GM12878 (cell line): ENCODE results near the gene COL28A1. TPM values are rescaled to one million over a fixed set of nuclear protein-coding genes. Genes with fewer than 3 reads are reported as not detected.

Experiments
- ATAC-seq: fragments of 200-7000 bp; cut with Tn5 transposase; 3 replicates; pipeline ENCODE4 v1.9.1; 2020; ENCODE audit warnings: mild to moderate bottlenecking, moderate library complexity
- BruUV-seq: library from RNA; stranded (reverse); fragments of 400-500 nt; replicated peaks from 2 replicates; lab custom pipeline; 2021; lab: Mats Ljungman, UMichigan
- CTCF ChIA-PET: fragments of 300-600 bp; sonication (Branson Sonifier 250); formaldehyde crosslinking; extraction: SDS; loops from one replicate; lab custom pipeline; 2021; ENCODE audit warnings: inconsistent platforms; lab: Yijun Ruan, JAX
- POLR2A ChIA-PET: fragments of 350-600 bp; formaldehyde crosslinking; extraction: SDS; loops from one replicate; lab custom pipeline; 2021; ENCODE audit warnings: inconsistent platforms; lab: Charles Lee
- RAD21 ChIA-PET: fragments of 300-600 bp; sonication (Branson Sonifier 250); formaldehyde crosslinking; loops from one replicate; lab custom pipeline; 2023; ENCODE audit warnings: antibody characterized with exemption; ENCODE audit not compliant: unreplicated experiment; lab: Charles Lee
- SMC1A ChIA-PET: fragments of 300-600 bp; sonication (Branson Sonifier 250); formaldehyde crosslinking; loops from one replicate; lab custom pipeline; 2023; ENCODE audit not compliant: unreplicated experiment, uncharacterized antibody; lab: Charles Lee
- DNase-seq: peaks from one replicate; pipeline ENCODE4 v3.0.0-alpha.2; 2011; ENCODE audit warnings: low read depth, low spot score
- FAIRE-seq: peaks from 3 replicates; lab custom pipeline; 2011; peaks lifted over from hg19 to GRCh38; lab: Jason Lieb, UNC
- H2AFZ ChIP-seq: 2 replicates; pipeline ENCODE4 v1.6.0; 2011; ENCODE audit warnings: low read depth, low read length, control low read depth; ENCODE audit not compliant: control insufficient read depth
- H3K27ac ChIP-seq: 2 replicates; pipeline ENCODE4 v1.5.1; 2011; ENCODE audit warnings: control low read depth; ENCODE audit not compliant: control insufficient read depth, insufficient read depth
- H3K27me3 ChIP-seq, 2 experiments: replicated peaks in 1 of 2; 2 replicates each; pipeline versions ENCODE4 v1.6.0 to v1.6.1; 2011; ENCODE audit warnings: low read length in 1 of 2; ENCODE audit not compliant: control insufficient read depth in 2 of 2, insufficient read depth in 2 of 2
- H3K36me3 ChIP-seq, 2 experiments: 2 replicates each; pipeline ENCODE4 v1.5.1; 2011; ENCODE audit warnings: low read length in 1 of 2; ENCODE audit not compliant: control insufficient read depth in 2 of 2, insufficient read depth in 2 of 2
- H3K4me1 ChIP-seq: 2 replicates; pipeline ENCODE4 v1.6.1; 2011; ENCODE audit warnings: mild to moderate bottlenecking, low read length, moderate library complexity, mixed read lengths; ENCODE audit not compliant: control insufficient read depth, insufficient read depth
- H3K4me2 ChIP-seq: 2 replicates; pipeline ENCODE4 v1.6.0; 2011; ENCODE audit warnings: control low read depth; ENCODE audit not compliant: control insufficient read depth, insufficient read depth
- H3K4me3 ChIP-seq: fragments of 200-600 bp; sonication (generic); 2 replicates; pipeline ENCODE4 v1.5.1; 2016
- H3K79me2 ChIP-seq: 2 replicates; pipeline ENCODE4 v1.6.0; 2011; ENCODE audit warnings: low read length; ENCODE audit not compliant: control insufficient read depth, insufficient read depth
- H3K9ac ChIP-seq: 2 replicates; pipeline ENCODE4 v1.8.0; 2011; ENCODE audit warnings: low read length, control low read depth, mixed read lengths; ENCODE audit not compliant: control insufficient read depth, insufficient read depth
- H3K9me3 ChIP-seq: replicated peaks from 3 replicates; pipeline ENCODE4 v1.5.1; 2011; ENCODE audit warnings: mild to moderate bottlenecking, low read length; ENCODE audit not compliant: control insufficient read depth, insufficient read depth
- H4K20me1 ChIP-seq: 2 replicates; pipeline ENCODE4 v1.6.0; 2011; ENCODE audit not compliant: control insufficient read depth, insufficient read depth
- CBX5 ChIP-seq: sonication (generic); IDR thresholded peaks from 2 replicates; pipeline ENCODE4 v1.6.1; 2016; ENCODE audit warnings: low read depth, moderate library complexity, mild to moderate bottlenecking, inconsistent platforms
- CHD2 ChIP-seq: IDR thresholded peaks from 2 replicates; pipeline ENCODE4 v1.6.1; 2011; ENCODE audit warnings: low read depth, low read length, improper control_type of control experiment, borderline replicate concordance
- FOXK2 ChIP-seq: fragments of 450-650 bp; IDR thresholded peaks from 2 replicates; pipeline ENCODE4 v1.6.1; 2017; ENCODE audit warnings: mild to moderate bottlenecking, moderate library complexity
- GATAD2B ChIP-seq: fragments of 450-650 bp; conservative IDR thresholded peaks from 2 replicates; pipeline ENCODE4 v1.6.1; 2017; ENCODE audit warnings: low read depth, mild to moderate bottlenecking, moderate library complexity
- MLLT1 ChIP-seq: fragments of 450-650 bp; IDR thresholded peaks from 2 replicates; pipeline ENCODE4 v1.6.1; 2016; ENCODE audit warnings: mild to moderate bottlenecking
- PAX5 ChIP-seq: IDR thresholded peaks from 2 replicates; pipeline ENCODE4 v1.6.1; 2011; ENCODE audit warnings: low read depth, low read length, borderline replicate concordance
- RELB ChIP-seq: fragments of 450-650 bp; IDR thresholded peaks from 2 replicates; pipeline ENCODE4 v1.6.1; 2017; ENCODE audit warnings: low read depth, mild to moderate bottlenecking, moderate library complexity
- RFX5 ChIP-seq: IDR thresholded peaks from 2 replicates; pipeline ENCODE4 v1.6.1; 2011; ENCODE audit warnings: low read depth, low read length, improper control_type of control experiment
- TAF1 ChIP-seq: IDR thresholded peaks from 2 replicates; pipeline ENCODE4 v1.6.1; 2011; ENCODE audit warnings: mild to moderate bottlenecking, low read depth, low read length, borderline replicate concordance
- ZBTB40 ChIP-seq: fragments of 450-650 bp; IDR thresholded peaks from 2 replicates; pipeline ENCODE4 v1.6.1; 2016; ENCODE audit warnings: mild to moderate bottlenecking, moderate library complexity, borderline replicate concordance
- ZNF24 ChIP-seq: fragments of 450-650 bp; IDR thresholded peaks from 2 replicates; pipeline ENCODE4 v1.6.1; 2017; ENCODE audit warnings: antibody characterized with exemption, mild to moderate bottlenecking
- WGBS: methylation state at CpG from one replicate; pipeline ENCODE4 v1.1.6; 2016; ENCODE audit warnings: low lambda C conversion rate; ENCODE audit not compliant: insufficient replicate concordance, insufficient coverage; ENCODE audit errors: missing lambda C conversion rate; 5-methylcytosine and 5-hydroxymethylcytosine counted together
- in situ Hi-C: fragments of 300-500 bp; cut with MboI; formaldehyde crosslinking; loops from 9 replicates; pipeline ENCODE4 v1.14.3; 2018; ENCODE audit warnings: mixed read lengths
- intact Hi-C: fragments of 100-400 bp; cut with micrococcal nuclease; formaldehyde crosslinking; loops from one replicate; pipeline ENCODE4 v1.14.2; 2022; ENCODE audit not compliant: unreplicated experiment
- polyA plus RNA-seq, 11 experiments: library from polyadenylated mRNA; depleted of rRNA in 4 of 11; unstranded in 6 of 11; stranded (reverse) in 5 of 11; fragments of >200 nt; fragmentation: Nextera tagmentation in 4 of 11; fragmentation: Illumina TruSeq in 1 of 11; extraction: Ambion mirVana in 4 of 11; extraction: Trizol in 1 of 11; gene quantifications; 1 replicate in 1 of 11; 2 replicates in 10 of 11; pipeline versions ENCODE4 v1.2.1 to v1.2.3, GENCODE V29; 2011 to 2016; ENCODE audit warnings: inconsistent platforms in 2 of 11, missing spikeins in 2 of 11, low read depth in 1 of 11
- total RNA-seq, 4 experiments: library from RNA; depleted of rRNA in 3 of 4; stranded (reverse); fragments of >200 nt in 3 of 4; fragmentation: Illumina TruSeq in 1 of 4; extraction: Trizol in 1 of 4; gene quantifications; 2 replicates each; pipeline versions ENCODE4 v1.2.1 to v1.2.3, GENCODE V29; 2013 to 2021

COL28A1 gene
- total and polyA plus RNA-seq, 10 of the 15 experiments (the other 5 are each of a cell fraction or from before 2014, with no cell fraction given) = 0.05 to 0.22 TPM; not detected in 8

GRCh38 chr7:7452119-7452518 lies 83.6 kb downstream of the COL28A1 start:
- FAIRE-seq (no peak), ATAC-seq (no peak), DNase-seq (no peak)
- ChIA-PET CTCF (no interaction called here), RAD21 (no interaction called here), SMC1A (interaction anchor here (1.3 kb wide), 1 partner anchor 13 kb away, joined by 3 read pairs; no protein-coding TSS in a partner anchor), POLR2A (no interaction called here)
- Histone ChIP-seq H3K9me3 (no peaks in the 10 kb centered on the region), H4K20me1 (no peaks in the 10 kb centered on the region), H3K36me3 (no peaks in the 10 kb centered on the region), H3K4me3 (no peak overlapping the region), H3K4me1 (no peaks in the 10 kb centered on the region), H3K27me3 (no peaks in the 10 kb centered on the region; a peak in 1 of 4 replicates), H3K9ac (no peak overlapping the region), H3K79me2 (no peaks in the 10 kb centered on the region), H3K4me2 (no peak overlapping the region), H3K27ac (no peak overlapping the region), H2AFZ (no peak overlapping the region)
- in situ Hi-C loops = no loop called here
- TF ChIP-seq ZNF24 = no peak
- no peak for TF ChIP-seq CBX5
- no TSS peak for BruUV-seq
- WGBS = 80% methylated on average over 3 of the region's 3 CpGs
- intact Hi-C loops = no loop called here

- no peak for FAIRE-seq
- H3K9ac ChIP-seq = no peak overlapping the region
- no peak overlapping the region for H3K27ac ChIP-seq
- intact Hi-C loops (no loop called here), in situ Hi-C loops (no loop called here)
- no peaks in the 10 kb centered on the region for H3K9me3 ChIP-seq
- no peaks in the 10 kb centered on the region for H3K79me2 ChIP-seq
- H4K20me1 ChIP-seq = no peaks in the 10 kb centered on the region
- no peaks in the 10 kb centered on the region for H3K27me3 ChIP-seq
- ATAC-seq = no peak
- no peaks in the 10 kb centered on the region for H3K36me3 ChIP-seq
- CTCF ChIA-PET = no interaction called here
- SMC1A ChIA-PET = no interaction called here
- RAD21 ChIA-PET = no interaction called here
- H3K4me3 ChIP-seq = no peak overlapping the region
- BruUV-seq = no TSS peak
- no peak for DNase-seq
- POLR2A ChIA-PET = no interaction called here
- H3K4me1 ChIP-seq = no peaks in the 10 kb centered on the region
- no peak overlapping the region for H3K4me2 ChIP-seq
- 4% methylated on average over 1 of the region's 1 CpG for WGBS
- H2AFZ ChIP-seq = no peak overlapping the region
- TF ChIP-seq GATAD2B = no peak
- TF ChIP-seq PAX5 = no peak
- TF ChIP-seq MLLT1 = no peak
- TF ChIP-seq ZBTB40 = no peak
- no peak for TF ChIP-seq TAF1
- no peak for TF ChIP-seq RELB
- no peak for TF ChIP-seq RFX5
- no peak for TF ChIP-seq CHD2
- no peak for TF ChIP-seq FOXK2
These were observed 86.6 kb downstream of the COL28A1 start for GRCh38 chr7:7449055-7449454.
